ENCODE measurements around the gene NAPA.

The NAPA gene

DNA sequence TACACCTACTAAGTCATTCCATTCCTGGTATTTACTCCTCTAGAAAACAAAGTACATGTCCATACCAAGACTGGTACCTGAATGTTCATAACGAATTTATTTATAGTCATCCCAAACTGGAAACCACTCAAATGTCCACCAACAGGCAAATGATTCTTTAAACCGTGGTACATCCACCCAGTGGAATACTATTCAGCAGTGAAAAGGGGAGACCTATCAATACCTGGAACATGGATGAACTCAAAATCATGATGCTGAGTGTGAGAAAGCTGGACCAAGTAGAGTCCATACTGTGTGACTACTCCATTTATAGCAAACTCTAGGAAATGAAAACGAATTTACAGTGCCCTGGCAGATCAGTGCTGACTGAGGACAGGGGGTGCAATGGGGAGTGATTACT is 11.9 kb upstream of the NAPA start:
- Histone ChIP-seq H3K4me1 (ENCODE audit: control insufficient read depth, insufficient read depth, low read length, poor library complexity, severe bottlenecking) (no peaks in the 10 kb centered on the region), H3K27me3 (replicated peaks; ENCODE audit: control insufficient read depth, insufficient read depth, low read length, poor library complexity, severe bottlenecking) (peaks cover 3% of the 10 kb centered on the region), H3K4me3 (ENCODE audit: insufficient read depth, low read depth, low read length, poor library complexity, severe bottlenecking) (no peak overlapping the region), H3K36me3 (ENCODE audit: control insufficient read depth, insufficient read depth, low read length) (no peaks in the 10 kb centered on the region), H3K9me3 (ENCODE audit: control insufficient read depth, low read length) (no peaks in the 10 kb centered on the region), H3K27ac (ENCODE audit: insufficient read depth, low read length, poor library complexity, severe bottlenecking) (no peak overlapping the region)
- no peak for DNase-seq

DNA sequence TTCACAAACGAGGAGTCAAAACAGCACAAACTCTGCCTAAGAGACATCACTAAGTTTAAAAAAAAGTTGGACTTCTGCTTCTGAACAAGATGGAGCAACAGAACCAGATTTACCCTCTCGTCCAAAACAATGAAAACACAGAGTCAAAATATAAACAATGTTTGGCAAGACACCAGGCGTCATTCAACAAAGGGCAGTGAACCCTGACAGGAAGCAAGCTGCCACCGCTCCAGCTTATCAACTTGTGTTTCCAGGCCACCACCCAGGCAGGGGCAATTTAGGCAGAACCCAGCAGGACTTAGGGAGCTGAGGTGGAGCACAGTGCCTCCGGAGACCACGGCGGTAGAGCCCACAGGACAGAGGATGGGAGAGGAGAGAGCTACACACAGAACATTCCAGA is 8.6 kb upstream of the NAPA start:
- H3K4me3 ChIP-seq (ENCODE audit: insufficient read depth, low read depth, low read length, poor library complexity, severe bottlenecking) = no peak overlapping the region
- no peak for DNase-seq
- no peak overlapping the region for H3K27ac ChIP-seq (ENCODE audit: insufficient read depth, low read length, poor library complexity, severe bottlenecking)
- no peaks in the 10 kb centered on the region for H3K36me3 ChIP-seq (ENCODE audit: control insufficient read depth, insufficient read depth, low read length)
- no peaks in the 10 kb centered on the region for H3K4me1 ChIP-seq (ENCODE audit: control insufficient read depth, insufficient read depth, low read length, poor library complexity, severe bottlenecking)
- peaks cover 10% of the 10 kb centered on the region for H3K27me3 ChIP-seq (replicated peaks; ENCODE audit: control insufficient read depth, insufficient read depth, low read length, poor library complexity, severe bottlenecking)
- no peaks in the 10 kb centered on the region for H3K9me3 ChIP-seq (ENCODE audit: control insufficient read depth, low read length)

DNA sequence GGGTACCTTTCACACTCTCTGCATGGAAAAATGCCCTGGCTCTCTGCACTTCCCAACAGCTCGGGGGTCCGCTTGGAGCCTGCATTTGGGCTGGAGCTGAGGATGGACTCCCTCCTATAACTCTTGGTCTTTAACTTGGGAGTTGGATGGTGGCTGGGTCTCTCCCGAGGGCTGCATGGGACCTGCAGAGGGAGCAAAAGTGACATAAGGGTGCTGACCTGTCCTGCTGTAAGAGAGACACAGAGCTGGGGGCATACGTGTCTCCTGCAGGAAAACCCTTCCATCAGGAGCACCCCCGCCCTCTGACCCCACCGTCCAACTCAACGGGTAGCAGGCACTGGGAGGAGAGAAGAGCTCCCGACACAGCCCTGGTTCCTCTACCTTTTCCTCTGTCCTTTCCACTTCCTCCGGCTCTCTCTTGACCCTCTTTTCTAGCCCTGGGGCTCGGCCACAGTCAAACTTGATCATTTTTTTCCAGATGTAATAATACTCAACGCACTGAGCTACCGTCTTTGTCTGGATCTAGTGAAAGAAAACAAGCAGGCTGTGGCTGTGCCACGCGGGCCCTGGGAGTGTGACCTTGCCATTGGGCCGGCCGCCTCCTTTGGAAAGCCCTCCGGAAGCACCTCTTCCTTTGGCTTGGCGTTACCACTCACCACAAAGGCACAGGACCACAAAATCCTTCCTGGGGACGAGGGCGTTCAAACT is 6.8 kb upstream of the NAPA start:
- H3K4me3 ChIP-seq (ENCODE audit: insufficient read depth, low read depth, low read length, poor library complexity, severe bottlenecking) = no peak overlapping the region
- peaks cover 10% of the 10 kb centered on the region for H3K27me3 ChIP-seq (replicated peaks; ENCODE audit: control insufficient read depth, insufficient read depth, low read length, poor library complexity, severe bottlenecking)
- H3K36me3 ChIP-seq (ENCODE audit: control insufficient read depth, insufficient read depth, low read length) = no peaks in the 10 kb centered on the region
- H3K4me1 ChIP-seq (ENCODE audit: control insufficient read depth, insufficient read depth, low read length, poor library complexity, severe bottlenecking) = no peaks in the 10 kb centered on the region
- H3K9me3 ChIP-seq (ENCODE audit: control insufficient read depth, low read length) = no peaks in the 10 kb centered on the region
- H3K27ac ChIP-seq (ENCODE audit: insufficient read depth, low read length, poor library complexity, severe bottlenecking) = no peak overlapping the region
- no peak for DNase-seq

DNA sequence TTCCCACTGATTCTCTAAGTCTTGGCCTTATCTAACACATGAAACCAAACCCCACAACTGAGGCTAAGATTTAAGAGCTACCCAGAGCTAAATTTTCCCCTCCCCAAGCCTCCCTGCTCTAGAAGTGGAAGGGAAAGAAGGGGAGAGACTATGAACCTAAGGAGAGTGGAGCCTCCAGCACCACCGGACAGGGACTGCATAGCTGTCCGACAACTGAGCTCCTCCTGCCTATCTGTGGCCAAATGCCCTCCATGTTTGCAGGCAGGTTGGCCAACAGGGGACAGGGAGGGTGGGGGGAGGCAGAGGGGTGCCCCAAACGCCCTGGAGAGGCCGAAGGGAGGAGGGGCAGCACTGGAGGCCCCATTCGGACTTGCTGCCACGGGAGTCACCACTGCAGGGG is 6.0 kb upstream of the NAPA start:
- Histone ChIP-seq H3K4me3 (ENCODE audit: insufficient read depth, low read depth, low read length, poor library complexity, severe bottlenecking) (no peak overlapping the region), H3K9me3 (ENCODE audit: control insufficient read depth, low read length) (no peaks in the 10 kb centered on the region), H3K27ac (ENCODE audit: insufficient read depth, low read length, poor library complexity, severe bottlenecking) (no peak overlapping the region), H3K27me3 (replicated peaks; ENCODE audit: control insufficient read depth, insufficient read depth, low read length, poor library complexity, severe bottlenecking) (peaks cover 10% of the 10 kb centered on the region), H3K36me3 (ENCODE audit: control insufficient read depth, insufficient read depth, low read length) (no peaks in the 10 kb centered on the region), H3K4me1 (ENCODE audit: control insufficient read depth, insufficient read depth, low read length, poor library complexity, severe bottlenecking) (peaks cover 5% of the 10 kb centered on the region)
- DNase-seq = no peak

DNA sequence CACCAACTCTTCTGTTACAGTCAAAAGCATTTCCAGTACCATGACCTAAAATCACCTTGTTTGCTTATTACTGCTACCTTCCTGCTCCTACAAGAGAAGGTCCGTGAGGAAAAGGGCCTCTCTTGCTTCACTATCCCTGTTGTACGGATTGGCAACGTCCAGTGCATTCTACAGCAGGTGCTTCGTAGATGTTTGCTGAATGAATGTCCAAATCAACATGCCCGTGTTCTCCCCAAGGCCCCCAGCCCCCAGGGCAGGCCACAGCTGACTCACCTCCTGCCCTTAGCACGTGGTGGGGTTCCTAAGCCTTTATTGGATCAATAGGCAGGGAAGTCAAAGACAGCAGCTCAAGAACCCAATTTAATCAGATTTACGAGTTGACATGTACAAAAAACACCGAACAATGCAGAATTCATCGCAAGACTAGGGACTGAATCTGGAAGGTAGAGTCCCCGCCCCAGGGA is 5.5 kb upstream of the NAPA start:
- Histone ChIP-seq H3K9me3 (ENCODE audit: control insufficient read depth, low read length) (no peaks in the 10 kb centered on the region), H3K4me3 (ENCODE audit: insufficient read depth, low read depth, low read length, poor library complexity, severe bottlenecking) (no peak overlapping the region), H3K4me1 (ENCODE audit: control insufficient read depth, insufficient read depth, low read length, poor library complexity, severe bottlenecking) (peaks cover 9% of the 10 kb centered on the region), H3K27me3 (replicated peaks; ENCODE audit: control insufficient read depth, insufficient read depth, low read length, poor library complexity, severe bottlenecking) (peaks cover 10% of the 10 kb centered on the region), H3K27ac (ENCODE audit: insufficient read depth, low read length, poor library complexity, severe bottlenecking) (no peak overlapping the region), H3K36me3 (ENCODE audit: control insufficient read depth, insufficient read depth, low read length) (no peaks in the 10 kb centered on the region)
- no peak for DNase-seq

DNA sequence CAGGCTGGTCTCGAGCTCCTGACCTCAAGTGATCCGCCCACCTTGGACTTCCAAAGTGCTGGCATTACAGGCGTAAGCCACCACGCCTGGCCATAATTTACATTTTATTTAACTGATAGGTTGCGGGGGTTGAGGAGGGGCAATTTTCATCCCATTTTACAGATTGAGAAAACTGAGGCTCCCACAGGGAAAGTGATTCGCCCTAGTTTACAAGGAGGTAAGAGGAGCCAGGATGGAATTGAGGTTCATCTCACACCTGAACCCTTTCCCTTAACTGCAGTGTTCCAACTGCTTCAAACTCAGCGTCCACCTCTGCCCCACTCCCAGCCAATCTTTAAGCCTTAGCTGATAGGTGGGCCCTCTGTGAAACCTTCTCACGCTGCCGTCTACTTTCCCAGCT is 4.0 kb upstream of the NAPA start:
- Histone ChIP-seq H3K4me1 (ENCODE audit: control insufficient read depth, insufficient read depth, low read length, poor library complexity, severe bottlenecking) (peaks cover 14% of the 10 kb centered on the region), H3K27ac (ENCODE audit: insufficient read depth, low read length, poor library complexity, severe bottlenecking) (no peak overlapping the region), H3K4me3 (ENCODE audit: insufficient read depth, low read depth, low read length, poor library complexity, severe bottlenecking) (no peak overlapping the region), H3K9me3 (ENCODE audit: control insufficient read depth, low read length) (no peaks in the 10 kb centered on the region), H3K36me3 (ENCODE audit: control insufficient read depth, insufficient read depth, low read length) (no peaks in the 10 kb centered on the region), H3K27me3 (replicated peaks; ENCODE audit: control insufficient read depth, insufficient read depth, low read length, poor library complexity, severe bottlenecking) (peaks cover 10% of the 10 kb centered on the region)
- DNase-seq = no peak

DNA sequence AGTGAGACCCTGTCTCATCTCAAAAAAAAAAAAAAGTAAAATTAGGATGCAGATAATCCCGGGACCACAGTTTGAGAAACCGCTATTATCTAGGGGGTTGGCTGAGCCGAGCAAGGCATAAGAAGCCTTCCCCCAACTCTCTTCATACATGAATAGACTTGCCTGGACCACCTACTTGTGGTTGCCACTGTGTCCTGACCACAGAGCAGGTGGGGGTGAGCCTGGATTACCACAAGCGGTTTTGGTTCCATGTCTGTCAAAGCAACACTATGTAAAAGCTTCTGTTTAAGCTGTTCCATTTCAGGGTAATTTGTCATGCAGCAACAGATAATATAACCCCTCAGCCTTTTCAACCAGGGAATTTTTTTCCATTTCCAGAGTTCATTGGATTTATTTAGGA is 3.3 kb upstream of the NAPA start:
- H3K4me1 ChIP-seq (ENCODE audit: control insufficient read depth, insufficient read depth, low read length, poor library complexity, severe bottlenecking) = peaks cover 21% of the 10 kb centered on the region
- no peak overlapping the region for H3K27ac ChIP-seq (ENCODE audit: insufficient read depth, low read length, poor library complexity, severe bottlenecking)
- no peaks in the 10 kb centered on the region for H3K36me3 ChIP-seq (ENCODE audit: control insufficient read depth, insufficient read depth, low read length)
- DNase-seq = peak in 2 of 3 donors; percentile 15 to 28
- no peak overlapping the region for H3K4me3 ChIP-seq (ENCODE audit: insufficient read depth, low read depth, low read length, poor library complexity, severe bottlenecking)
- H3K27me3 ChIP-seq (replicated peaks; ENCODE audit: control insufficient read depth, insufficient read depth, low read length, poor library complexity, severe bottlenecking) = peaks cover 10% of the 10 kb centered on the region
- no peaks in the 10 kb centered on the region for H3K9me3 ChIP-seq (ENCODE audit: control insufficient read depth, low read length)

DNA sequence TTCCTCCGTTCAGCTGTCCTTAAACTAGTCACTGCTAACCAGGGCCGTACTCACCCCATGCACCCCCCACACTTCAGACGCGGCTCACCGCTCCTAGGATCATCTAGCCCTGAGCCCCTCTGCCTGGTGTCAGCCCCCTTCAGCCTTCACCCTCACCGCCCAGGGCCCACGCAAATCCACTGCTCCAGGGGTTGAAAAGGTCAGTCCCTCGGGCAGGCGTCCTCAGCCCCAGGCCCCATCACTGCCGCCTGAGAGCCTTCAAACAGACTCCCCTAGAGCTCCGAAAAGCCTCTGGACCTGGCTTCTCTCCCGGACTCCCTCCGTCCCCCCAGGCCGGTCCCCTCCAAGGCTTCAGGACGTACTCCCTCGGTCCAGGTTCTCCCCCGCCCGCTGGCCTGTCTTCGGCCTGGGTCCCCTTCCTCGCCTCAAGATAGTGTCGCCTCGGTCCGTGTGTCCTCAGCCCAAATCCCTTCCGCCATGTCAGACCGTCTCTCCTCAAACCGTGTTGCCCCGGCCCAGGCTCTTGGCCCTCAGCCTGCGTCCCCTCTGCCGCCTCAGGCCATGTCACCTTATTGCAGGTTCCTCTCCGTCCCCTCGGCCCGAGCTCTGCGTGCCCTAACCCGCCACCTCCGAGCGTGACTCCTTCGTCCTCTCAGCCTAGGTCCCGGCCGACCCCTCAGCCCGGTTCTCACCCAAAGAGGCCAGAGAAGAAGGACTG is 553 bp downstream of the NAPA start:
- Histone ChIP-seq H3K4me3 (ENCODE audit: insufficient read depth, low read depth, low read length, poor library complexity, severe bottlenecking) (peak overlapping the region; percentile 96), H3K4me1 (ENCODE audit: control insufficient read depth, insufficient read depth, low read length, poor library complexity, severe bottlenecking) (peaks cover 33% of the 10 kb centered on the region)

DNA sequence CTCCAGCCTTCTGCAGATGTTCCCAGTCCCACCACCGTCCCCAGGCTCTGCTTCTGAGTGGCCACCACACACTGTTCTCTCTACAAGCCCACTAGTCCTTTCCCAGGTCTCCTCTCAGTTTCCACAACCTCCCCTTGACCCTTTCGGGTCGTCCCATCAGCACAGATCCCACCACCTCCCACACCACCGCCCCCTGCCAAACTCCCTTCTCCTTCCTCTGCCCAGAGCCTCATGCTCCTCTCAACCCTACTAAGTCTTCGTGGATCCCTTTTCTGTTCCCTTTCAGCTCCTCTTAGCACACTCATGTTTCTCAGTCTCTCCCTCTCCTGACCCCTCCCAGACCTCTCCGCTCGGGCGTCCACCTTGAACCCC is 1.9 kb downstream of the NAPA start:
- peaks cover 33% of the 10 kb centered on the region for H3K4me1 ChIP-seq (ENCODE audit: control insufficient read depth, insufficient read depth, low read length, poor library complexity, severe bottlenecking)
- H3K27ac ChIP-seq (ENCODE audit: insufficient read depth, low read length, poor library complexity, severe bottlenecking) = peak overlapping the region; percentile 41
- H3K36me3 ChIP-seq (ENCODE audit: control insufficient read depth, insufficient read depth, low read length) = no peaks in the 10 kb centered on the region
- peak overlapping the region; percentile 96 for H3K4me3 ChIP-seq (ENCODE audit: insufficient read depth, low read depth, low read length, poor library complexity, severe bottlenecking)
- H3K9me3 ChIP-seq (ENCODE audit: control insufficient read depth, low read length) = no peaks in the 10 kb centered on the region
- DNase-seq = no peak
- H3K27me3 ChIP-seq (replicated peaks; ENCODE audit: control insufficient read depth, insufficient read depth, low read length, poor library complexity, severe bottlenecking) = no peaks in the 10 kb centered on the region

More for the DNA sequence above, 553 bp downstream of the NAPA start:
- no peak for DNase-seq
- Histone ChIP-seq H3K36me3 (ENCODE audit: control insufficient read depth, insufficient read depth, low read length) (no peaks in the 10 kb centered on the region), H3K27me3 (replicated peaks; ENCODE audit: control insufficient read depth, insufficient read depth, low read length, poor library complexity, severe bottlenecking) (no peaks in the 10 kb centered on the region), H3K27ac (ENCODE audit: insufficient read depth, low read length, poor library complexity, severe bottlenecking) (peak overlapping the region; percentile 95), H3K9me3 (ENCODE audit: control insufficient read depth, low read length) (no peaks in the 10 kb centered on the region)

DNA sequence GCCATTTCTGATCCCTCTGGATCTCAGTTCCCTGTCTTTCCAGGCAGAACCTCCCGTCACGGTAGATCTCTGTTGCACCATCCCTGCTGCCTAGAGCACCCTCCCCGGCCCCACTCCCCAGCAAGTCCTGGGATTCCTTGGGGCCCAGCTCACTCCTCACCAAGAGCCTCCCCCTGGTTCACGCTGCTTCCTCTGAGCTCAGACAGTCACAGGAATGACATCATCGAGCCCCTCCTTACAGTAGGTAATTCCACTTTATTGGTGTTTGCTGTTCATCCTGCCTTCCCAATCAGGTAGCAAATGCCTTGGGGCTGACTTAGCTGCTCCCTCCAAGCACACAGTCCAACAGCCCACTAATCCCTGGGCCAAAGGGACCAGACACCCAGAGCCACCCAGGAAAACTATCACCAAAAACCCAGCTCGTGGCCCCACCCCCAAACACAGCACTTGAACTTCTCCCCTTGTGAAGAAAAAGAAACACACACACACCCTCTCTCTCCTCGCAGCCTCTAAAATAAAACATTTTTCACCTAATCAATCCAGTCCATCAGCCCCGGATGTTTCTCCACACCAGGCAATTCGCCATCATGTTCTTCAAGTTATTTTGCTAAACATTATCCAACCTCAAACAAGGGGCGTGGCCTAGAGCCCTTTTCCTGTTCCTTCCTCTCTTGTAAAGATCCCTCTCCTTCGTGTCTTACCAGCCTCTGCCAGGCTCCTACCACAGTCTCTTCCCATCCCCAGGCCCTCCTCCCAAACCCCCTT is 2.5 kb downstream of the NAPA start:
- DNase-seq = no peak
- peak overlapping the region; percentile 96 for H3K4me3 ChIP-seq (ENCODE audit: insufficient read depth, low read depth, low read length, poor library complexity, severe bottlenecking)
- peaks cover 33% of the 10 kb centered on the region for H3K4me1 ChIP-seq (ENCODE audit: control insufficient read depth, insufficient read depth, low read length, poor library complexity, severe bottlenecking)

More for the DNA sequence above, 2.5 kb downstream of the NAPA start:
- H3K36me3 ChIP-seq (ENCODE audit: control insufficient read depth, insufficient read depth, low read length) = no peaks in the 10 kb centered on the region
- H3K9me3 ChIP-seq (ENCODE audit: control insufficient read depth, low read length) = no peaks in the 10 kb centered on the region
- H3K27me3 ChIP-seq (replicated peaks; ENCODE audit: control insufficient read depth, insufficient read depth, low read length, poor library complexity, severe bottlenecking) = no peaks in the 10 kb centered on the region
- peak overlapping the region; percentile 41 for H3K27ac ChIP-seq (ENCODE audit: insufficient read depth, low read length, poor library complexity, severe bottlenecking)

Data from effector memory CD4-positive, alpha-beta T cell (primary cell).